ENCODE data around the gene ZNF267.

DNA sequence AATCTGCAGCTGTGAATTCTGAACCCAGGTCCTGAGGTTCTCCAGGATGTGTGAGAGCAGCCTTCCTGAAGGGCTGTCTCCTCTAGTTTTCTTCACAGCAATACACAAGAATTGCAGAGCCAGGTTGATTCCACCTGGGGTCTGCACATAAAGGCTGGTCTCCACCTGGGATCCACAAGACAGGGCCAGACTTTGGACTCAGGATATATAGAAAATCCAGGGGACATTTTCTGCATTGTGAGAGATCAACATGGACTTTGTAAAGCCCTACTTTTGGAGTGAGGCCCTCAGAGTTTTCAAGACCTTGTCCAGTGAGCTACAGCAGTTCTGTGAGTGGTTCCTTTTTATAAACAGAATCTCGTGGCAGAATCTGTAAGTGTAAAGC, 6.3 kb downstream of the ZNF267 start:
- TF ChIP-seq CTCF (IDR thresholded peaks at IDR 0.05) (no peak), POLR2A (IDR thresholded peaks at IDR 0.05) (no peak)
